T-helper 2 cell (primary cell): ENCODE data around the gene MINAR1.
A peak's percentile ranks its signal among the peaks of the same experiment; 100 is the strongest.
"Not testable (repeated sequence)": the region's sequence is repeated elsewhere in the genome, so short reads cannot be mapped to it uniquely, and the experiment has no call there.

Experiments
- DNase-seq, 5 experiments: peaks; one replicate each; pipeline versions ENCODE4 v3.0.0 to v3.0.0-alpha.2; 2012 to 2022
- total RNA-seq, 2 donors: gene quantifications; one replicate each; lab custom pipeline; 2026; lab: John Stamatoyannopoulos, UW

Gene MINAR1, protein sequence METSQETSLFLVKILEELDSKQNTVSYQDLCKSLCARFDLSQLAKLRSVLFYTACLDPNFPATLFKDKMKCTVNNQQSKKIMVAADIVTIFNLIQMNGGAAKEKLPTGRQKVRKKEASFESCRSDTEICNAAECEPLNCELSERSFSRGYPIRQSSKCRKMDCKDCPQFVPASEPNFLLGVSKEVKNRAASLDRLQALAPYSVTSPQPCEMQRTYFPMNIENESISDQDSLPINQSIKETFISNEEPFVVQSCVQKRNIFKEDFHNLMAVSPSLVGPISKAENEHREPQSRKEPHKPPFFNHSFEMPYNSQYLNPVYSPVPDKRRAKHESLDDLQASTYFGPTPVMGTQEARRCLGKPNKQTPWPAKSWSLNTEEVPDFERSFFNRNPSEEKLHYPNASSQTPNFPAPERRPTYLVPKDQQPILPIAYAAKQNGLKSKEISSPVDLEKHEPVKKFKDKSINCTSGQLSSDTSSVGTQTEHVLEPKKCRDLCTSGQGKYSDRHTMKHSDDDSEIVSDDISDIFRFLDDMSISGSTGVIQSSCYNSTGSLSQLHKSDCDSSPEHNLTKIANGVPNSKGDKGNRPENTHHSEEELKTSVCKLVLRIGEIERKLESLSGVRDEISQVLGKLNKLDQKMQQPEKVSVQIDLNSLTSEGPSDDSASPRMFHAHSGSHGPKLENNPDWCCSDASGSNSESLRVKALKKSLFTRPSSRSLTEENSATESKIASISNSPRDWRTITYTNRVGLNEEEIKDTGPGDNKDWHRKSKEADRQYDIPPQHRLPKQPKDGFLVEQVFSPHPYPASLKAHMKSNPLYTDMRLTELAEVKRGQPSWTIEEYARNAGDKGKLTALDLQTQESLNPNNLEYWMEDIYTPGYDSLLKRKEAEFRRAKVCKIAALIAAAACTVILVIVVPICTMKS
- 0.31 to 1.5 reads per million in 2 donors for total RNA-seq

DNA sequence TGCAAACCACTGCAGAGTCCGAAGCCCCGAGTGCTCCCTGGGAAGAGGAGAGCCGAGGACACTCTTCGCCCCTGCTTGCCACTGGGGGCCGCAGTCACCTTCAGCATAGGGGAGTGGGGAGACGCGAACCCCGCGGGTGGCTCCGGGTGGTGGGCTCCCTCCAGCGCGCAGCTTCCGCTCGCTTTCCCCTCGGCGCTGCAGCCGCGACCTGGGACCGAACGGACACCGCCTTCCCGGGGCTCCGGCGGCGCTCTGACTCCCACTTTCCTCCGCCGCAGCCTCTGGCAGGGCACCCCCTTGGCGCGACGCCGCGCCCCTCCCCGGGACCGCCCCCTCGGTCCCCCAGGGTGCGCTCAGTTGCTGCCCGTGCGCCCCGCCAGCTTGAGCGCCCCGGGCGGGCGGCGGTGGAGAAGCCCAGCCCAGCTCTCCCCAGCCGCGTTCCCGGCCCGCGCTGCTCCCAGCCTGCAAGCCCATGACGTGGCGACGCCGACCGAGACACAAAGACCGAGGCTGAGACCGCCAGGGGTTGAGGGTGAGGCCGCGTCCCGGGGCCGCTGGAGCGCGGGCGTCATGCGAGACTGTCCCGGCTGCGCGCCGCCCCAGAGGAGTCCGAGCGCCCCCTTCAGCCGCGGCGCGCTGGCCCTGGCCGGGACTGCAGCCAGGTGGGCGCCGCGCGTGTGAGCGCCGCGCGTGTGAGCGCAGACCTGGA is at the start of gene MINAR1:
Gene MINAR1 (plus strand): TSS at position 701 of the 709 bp plus-strand sequence. CDS start 23,812 bp downstream, outside the sequence.
- peak in 1 of 5 experiments; percentile 17 for DNase-seq

DNA sequence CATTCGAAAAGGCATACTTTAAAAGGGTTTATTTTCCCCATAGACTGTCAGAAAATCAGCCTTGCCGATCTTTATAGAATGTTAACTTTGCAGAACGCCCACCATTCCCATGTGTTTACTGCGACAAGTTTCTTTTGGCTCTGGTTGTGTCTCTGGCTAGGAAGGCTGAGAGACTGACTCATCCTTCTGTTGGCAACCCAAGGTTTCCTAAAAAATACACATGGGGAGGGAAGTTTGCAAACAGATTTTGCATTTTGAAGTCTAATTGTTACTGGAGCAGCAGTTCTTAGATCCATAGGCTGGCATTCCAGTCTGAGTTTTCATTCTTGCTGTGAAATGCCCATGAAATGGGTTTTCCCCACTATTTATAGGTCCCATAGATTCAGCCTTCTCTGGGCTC is 37.9 kb upstream of the MINAR1 start:
- no peak for DNase-seq

DNA sequence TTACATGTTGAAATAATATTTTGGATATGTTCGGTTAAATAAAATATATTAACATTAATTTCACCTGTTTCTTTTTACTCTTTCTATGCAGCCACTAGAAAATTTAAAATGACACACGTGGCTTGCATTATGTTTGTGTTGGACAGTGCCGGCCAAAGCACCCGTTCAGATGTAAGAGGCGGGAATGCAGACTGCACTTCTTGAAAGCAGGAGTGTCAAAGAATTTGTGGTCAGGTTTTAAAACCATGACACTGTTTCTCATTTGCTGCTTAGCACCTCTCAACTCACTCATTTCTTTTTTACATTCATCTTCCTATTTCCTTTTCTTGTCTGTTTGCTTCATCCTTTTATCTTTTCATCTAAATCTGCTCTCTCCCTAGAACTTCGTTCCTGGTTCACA is 35.3 kb upstream of the MINAR1 start:
- DNase-seq, result no peak

DNA sequence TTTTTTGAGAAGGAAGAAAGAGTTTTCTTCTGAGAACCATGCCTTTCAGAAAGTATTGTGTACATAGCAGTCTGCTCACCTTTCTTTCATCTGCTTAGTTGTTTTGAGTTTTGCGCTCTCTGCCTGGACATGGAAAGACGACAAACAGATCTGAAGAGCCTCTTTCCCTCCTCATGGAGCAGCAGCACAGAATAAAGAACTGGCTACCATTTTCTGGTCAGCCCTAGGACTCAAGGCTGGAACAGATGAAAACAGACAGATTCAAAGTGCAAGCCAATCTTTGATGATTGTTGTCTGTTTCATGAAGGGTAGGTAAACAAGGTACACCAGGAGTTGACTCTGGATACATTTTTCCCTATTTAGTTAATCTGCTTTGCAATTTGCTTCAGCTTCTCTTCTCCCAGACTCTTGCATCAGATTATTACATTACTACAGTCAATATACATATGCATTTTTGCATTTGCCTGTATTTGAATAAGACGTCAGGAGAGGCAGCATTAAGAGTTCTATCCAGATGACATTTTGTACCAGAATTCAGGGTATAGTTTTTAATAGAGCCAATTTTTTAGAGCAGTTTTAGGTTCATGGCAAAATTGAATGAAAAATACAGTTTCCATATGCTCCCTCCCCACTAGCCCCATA is 34.7 kb upstream of the MINAR1 start:
- DNase-seq, result no peak

DNA sequence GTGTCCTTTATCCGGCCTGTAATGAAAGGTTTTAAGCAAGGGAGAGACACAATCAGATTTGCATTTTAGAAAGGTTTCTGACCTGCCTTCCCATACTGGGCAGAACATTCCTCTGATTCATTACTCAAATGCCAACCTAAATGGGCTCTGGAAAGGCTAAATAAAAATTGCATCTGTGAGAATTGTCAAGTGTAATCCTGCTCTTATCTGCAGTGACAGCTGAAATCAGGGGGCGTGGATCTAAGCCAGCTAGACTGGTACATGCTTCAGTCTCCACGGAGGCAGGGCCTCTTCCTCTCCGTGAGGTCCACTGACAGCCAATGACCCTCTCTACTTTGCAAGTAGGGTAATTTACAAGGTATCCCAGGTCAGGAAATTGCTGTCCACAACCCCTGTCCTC is 32.5 kb upstream of the MINAR1 start:
- no peak for DNase-seq

DNA sequence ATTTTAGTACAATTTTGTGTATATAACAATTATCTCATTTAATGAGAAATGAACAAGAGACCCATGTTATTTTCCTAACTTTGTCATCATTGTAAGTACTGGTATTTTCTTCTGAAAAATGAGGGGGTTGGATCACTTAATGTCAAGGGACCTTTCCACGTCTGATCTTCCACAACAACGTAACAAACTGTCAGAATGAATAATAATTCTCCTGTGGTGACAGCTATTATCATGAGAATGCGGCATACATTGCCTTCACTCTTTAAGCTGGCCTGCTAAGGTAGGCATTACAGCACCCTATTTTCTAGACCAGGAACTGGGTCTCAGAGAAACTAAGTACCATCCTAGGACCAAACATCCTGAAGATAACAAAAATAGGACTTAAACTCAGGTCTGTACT is 31.5 kb upstream of the MINAR1 start:
- no peak for DNase-seq

DNA sequence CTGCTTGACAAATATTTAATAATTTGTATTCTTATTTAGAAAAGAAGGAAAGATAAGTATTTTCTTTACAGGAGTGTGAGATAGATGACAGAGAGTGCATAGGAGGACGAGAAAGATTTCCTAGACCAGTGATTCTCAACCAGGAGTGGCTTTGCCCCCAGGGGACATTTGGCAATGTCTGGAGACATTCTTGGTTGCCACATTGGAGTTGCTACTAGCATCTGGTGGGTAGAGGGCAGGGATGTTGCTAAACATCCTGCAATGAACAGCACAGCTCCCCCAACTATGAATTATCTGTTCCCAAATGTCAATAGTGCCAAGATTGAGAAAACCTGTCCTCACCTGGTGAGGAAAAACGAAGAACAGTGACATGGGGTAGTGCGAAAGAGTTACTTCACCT is 30.8 kb upstream of the MINAR1 start:
- no peak for DNase-seq

DNA sequence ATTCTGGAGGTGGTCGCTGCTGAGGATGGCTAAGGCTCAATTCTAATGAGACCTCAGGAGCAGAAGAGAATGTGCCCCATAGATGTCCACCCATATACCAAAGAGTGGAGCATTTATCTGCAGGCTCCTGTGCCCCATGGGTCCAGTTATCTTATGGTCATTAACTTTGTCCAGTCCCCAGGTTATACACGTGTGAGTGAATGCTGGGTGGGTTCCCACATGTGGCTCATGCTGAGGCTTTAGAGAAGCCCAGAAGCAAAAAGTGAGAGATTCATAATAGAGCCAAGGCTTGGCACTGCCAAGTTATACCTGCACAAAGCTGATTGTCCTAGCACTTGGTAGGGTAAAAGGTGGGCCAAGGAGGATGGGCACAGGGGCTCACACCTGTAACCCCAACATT is 30.0 kb upstream of the MINAR1 start:
- no peak for DNase-seq

DNA sequence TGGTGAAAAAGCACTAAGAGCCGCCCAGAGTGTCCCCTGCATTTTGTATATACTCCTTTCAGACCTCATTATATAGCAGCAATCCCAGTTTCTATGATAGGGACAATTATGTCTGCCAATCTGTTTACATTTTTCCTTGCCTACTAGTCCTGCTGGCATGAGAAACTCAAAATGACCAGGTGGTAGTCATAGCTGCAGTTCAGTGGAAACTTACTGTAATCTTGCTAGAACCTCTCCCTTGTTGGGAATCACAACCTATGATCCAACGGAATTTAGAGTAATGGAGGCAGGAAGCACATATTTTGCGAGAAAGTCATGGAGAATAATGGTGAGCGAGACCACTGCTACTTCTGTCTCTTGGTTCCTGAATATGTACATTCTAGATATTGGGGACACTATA is 28.6 kb upstream of the MINAR1 start:
- no peak for DNase-seq

DNA sequence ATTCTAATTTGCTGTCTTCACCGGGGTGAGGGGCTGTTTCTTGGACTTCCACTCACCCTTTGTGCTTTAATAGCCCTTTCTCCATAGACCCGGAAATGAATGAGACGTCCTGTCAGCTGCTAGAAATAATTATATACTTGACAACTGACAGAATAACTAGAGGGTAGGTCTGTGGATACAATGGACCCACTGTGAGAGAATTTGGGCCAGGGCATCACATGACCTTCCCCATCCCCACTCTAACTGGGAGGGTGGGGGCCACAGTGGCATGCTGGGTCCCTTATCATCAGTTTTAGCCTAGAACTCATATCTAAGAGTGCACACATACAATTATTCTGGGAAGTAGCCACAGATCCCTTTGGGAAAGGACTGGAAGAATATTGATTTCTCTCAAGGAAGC is 25.9 kb upstream of the MINAR1 start:
- DNase-seq, result no peak

DNA sequence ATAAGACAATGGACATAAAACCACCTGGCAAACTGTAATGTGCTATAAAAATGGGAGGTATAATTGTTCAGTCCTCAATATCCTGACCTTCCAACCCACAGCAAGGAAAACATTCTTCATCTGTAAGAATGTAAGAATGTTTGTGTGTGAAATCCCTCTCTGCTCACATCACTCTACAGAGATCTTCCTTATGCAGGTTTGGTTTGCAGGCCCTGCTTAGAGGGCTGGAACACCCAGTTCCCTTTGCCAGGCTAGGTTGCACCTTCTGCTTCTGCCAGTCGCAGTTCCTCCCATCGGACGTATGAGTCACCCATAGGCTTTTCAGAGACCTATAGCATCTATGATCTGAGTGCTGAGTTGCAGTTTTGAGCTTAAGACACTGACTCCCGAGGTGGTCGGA is 24.1 kb upstream of the MINAR1 start:
- no peak for DNase-seq

DNA sequence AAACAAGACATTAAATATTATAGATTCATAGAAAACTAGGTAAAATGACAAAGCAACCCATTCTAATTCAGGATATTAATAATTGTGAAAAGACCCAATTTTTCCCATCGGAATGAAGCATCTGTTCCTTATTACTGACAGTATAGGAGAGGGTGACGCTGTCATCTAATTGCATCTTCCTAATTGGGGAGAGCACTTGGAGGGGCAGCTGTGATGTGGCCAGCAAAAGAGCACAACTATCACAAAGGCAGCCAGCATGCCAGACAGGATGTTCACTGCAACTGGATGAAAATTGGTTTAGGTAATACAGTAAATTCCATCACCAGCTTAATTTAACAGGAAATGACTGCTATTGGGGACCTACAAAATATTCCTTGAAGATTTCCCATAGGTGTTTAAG is 21.9 kb upstream of the MINAR1 start:
- DNase-seq, result no peak

DNA sequence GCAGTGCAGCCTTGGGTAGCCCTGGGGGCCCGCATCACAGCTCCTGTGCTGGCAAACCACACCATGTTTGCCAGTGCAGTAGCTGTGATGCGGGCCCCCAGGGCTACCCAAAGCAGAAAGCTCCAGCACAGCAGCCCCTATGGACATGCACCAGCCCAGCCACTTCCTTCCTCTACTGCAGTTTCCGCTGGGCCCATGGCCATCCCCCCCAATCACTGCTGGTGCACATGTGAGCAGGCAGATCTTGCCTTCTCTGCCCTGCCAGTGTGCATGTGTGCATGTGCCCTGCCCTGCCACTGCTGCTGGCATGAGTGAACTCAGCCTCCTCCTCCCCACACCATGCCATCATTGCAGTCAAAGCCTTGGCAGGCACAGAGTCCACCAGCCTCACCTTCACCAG is 20.1 kb upstream of the MINAR1 start:
- no peak for DNase-seq

DNA sequence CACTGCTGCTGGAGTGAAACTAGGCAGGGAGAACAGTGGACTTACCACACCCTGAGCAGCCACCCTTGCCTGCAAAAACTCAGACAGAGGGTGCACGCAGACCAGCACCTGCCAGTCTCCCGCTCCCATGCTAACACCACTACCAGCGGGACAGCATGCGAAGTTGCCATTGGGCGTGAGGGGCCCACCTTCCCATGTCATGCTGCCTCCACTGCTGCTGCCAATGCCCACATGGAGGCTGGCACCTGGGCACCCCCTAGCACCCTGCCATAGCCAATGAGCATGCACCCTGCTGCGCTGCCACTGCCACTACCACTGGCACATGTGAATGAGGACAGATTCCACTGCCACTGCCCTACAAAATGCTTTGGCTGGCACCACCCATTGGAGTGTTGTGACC is 19.7 kb upstream of the MINAR1 start:
- DNase-seq, result no peak

DNA sequence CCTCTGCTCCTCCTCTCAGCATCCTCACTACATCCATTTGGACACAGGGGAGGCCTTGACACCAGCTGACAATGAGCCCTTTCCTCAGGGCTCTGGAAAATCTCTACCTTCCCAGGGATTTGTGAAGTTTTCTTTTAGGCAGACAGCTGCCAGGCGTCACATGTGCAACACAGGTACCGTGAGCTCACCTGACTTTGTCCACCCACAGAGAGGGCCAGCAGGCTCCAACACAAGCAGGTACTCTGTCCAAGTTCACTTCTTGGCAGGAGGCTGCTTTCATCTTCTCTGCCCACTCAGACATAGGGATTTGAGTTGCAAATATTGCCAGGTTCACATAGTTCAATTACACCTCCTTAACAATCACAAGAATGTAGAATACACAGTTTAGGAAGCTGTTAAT is 15.3 kb upstream of the MINAR1 start:
- DNase-seq, result no peak

DNA sequence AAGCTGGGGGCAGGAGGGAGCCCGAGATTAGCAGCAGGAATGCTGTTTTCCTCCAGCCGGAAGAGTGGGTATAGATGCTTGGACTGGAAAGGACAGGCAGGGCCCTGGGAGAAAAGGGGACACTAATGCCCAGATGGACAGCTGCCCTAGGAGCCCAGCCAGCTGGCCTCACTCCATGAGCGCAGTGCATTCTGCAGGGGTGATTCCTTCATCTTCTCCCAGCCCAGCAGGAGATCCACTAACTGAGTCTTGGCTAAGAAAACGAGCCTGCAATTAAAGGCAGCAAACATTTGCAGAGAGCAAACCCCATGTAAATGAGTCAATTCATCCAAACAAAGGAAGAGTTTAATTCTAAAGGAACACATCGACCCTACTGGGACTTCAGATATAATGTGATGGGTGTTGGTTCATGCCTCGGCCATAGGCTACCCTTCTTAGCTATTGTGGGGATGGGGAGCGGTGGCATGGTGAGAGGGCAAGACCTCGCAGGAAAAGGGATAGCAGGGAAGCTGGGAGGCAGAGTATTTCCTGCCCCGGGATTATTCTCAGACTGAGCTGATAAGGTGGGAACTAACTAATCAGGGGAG is 13.3 kb upstream of the MINAR1 start:
- no peak for DNase-seq

DNA sequence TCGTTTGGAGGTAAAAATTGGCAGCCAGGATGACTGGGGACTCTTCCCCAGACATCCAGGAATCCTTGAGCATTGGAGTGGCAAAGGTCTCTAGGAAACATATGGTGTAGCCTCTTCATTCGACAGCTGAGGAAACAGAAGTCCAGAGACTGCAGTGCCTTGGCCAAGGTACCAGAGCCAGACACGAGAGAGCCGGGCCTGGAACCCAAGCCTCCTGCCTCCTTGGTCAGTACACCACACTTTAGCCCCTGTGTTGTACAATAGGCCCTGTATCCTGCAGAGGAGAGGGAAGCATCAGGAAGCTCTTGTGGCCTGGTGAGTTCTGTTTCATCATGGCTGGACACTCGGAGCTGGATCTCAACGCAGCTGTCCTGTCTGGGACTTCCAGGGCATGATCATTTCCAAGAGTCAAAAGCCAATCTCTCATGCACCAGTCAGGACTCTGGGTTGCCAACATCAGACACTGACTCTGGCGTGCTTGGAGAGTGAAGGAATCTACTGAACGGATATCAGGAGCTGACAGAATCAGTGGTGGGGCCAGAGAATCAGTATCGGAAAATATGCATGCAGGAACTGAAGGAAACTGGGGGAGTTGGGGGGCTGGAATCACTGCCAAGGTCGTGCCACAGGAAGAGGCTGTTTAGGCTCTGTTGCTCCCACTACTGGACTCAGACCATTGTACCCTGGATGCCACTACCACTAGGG is 6.4 kb upstream of the MINAR1 start:
- DNase-seq, result no peak

DNA sequence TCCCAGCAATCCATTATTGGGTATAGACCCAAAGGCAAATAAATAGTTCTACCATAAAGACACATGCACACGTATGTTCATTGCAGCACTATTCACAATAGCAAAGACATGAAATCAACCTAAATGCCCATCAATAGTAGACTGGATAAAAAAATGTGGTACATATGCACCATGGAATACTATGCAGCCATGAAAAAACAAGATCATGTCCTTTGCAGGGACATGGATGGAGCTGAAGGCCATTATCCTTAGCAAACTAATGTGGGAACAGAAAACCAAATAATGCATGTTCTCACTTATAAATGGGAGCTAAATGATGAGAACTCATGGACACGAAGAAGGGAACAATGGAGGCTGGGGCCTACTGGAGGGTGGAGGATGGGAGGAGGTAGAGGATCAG is 5.2 kb upstream of the MINAR1 start:
- not testable (repeated sequence) for DNase-seq

DNA sequence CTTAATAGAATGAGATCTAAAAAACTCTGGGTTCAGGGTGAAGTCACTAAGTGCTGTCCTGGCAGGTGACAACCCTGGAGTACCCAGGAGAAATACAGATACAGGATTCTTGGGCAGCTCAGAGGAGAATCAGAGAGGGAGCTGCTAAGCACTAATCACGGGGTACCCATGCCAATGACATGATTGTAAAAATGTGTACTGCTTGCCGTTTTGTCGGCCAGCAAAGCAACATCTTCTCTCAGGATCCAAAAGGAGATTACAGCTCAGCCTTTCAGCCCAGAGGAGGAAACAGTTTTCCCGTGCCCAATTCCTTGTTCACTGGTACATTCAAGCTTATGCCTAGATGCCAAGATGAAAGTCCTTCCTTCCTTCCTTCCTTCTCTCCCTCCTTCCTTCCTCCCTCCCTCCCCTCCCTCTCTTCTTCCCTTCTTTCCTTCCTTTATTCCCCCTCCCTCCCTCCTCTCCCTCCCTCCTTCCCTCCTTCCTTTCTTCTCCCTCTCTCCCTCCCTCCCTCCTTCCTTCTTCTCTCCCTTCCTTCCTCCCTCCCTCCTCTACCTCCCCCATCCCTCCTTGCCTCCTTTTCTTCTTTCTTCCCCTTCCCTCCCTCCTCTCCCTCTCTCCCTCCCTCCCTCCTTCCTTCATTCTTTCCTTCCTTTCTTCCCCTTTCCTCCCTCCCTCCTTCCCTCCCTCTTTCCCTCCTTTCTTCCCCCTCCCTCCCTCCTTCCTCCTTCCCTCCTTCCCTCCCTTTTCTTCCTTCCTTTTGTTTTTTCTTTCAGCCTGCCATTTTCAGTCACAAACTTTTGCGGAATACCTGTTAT is 4.1 kb upstream of the MINAR1 start:
- no peak for DNase-seq

DNA sequence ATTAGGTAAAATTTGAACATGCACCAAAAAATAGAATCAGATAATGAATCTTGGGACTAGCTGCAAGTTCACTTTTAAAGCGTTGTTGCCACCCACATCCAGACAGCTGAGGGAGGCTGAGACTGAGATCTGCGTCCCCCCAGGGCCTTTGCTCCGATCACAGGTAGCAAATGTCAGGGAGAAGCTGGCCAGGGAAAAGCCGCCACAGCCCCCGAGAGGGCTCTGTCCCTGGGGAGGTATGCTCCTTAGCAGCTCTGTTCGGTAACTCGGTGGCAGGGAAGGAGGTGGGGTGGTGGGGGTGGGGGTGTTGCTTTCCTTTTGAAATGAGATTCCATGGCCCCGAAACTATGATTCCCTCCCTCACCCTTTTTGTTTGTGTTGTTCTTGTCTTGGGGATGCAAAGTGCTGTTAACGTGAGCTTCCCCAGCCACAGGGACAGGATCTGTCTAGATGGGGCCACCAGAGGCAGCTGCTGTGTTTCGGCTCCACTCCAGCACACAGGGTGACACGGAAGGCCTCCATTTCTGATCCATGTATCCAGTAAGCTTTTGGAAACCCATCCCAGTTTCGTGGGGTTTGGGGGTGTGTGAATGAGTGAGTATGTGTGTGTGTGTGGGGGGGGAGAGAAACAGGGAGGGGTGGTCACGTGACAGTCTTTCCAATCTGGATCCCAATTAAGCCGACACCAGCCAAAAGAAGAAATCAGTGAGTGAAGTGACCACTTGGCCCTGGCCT is 1.1 kb upstream of the MINAR1 start:
- no peak for DNase-seq
